ENCODE data around the gene ACCS.

The ACCS gene

GRCh38 chr11:44065841-44066731 is at the start of gene ACCS:
TSS of gene ACCS (plus strand) at chr11:44066270. CDS start at chr11:44067628, 1,358 bp downstream.
- TF ChIP-seq CTCF (IDR thresholded peaks at IDR 0.05; ENCODE audit: low read depth, low read length), result no peak
- no peak for DNase-seq
- no peak within 1 kb of the TSS for H3K4me3 ChIP-seq (ENCODE audit: low read depth, low read length)
- H3K36me3 ChIP-seq, result no peaks in the 10 kb centered on the region
- H3K9me3 ChIP-seq (ENCODE audit: severe bottlenecking), result no peaks in the 10 kb centered on the region
- no peak within 1 kb of the TSS for H3K27ac ChIP-seq
- no peaks in the 10 kb centered on the region for H3K27me3 ChIP-seq (ENCODE audit: insufficient read depth, low read depth, severe bottlenecking)

GRCh38 chr11:44016546-44017442 is 49.3 kb upstream of the ACCS start:
- peaks cover 2% of the 10 kb centered on the region for H3K9me3 ChIP-seq (ENCODE audit: severe bottlenecking)
- H3K36me3 ChIP-seq, result no peaks in the 10 kb centered on the region
- no peaks in the 10 kb centered on the region for H3K27me3 ChIP-seq (ENCODE audit: insufficient read depth, low read depth, severe bottlenecking)
- DNase-seq, result no peak
- H3K4me3 ChIP-seq (ENCODE audit: low read depth, low read length), result no peak overlapping the region
- no peak for TF ChIP-seq CTCF (IDR thresholded peaks at IDR 0.05; ENCODE audit: low read depth, low read length)
- H3K27ac ChIP-seq, result no peak overlapping the region

- H3K36me3 ChIP-seq, result no peaks in the 10 kb centered on the region
Observed at GRCh38 chr11:44017443-44018126, 48.5 kb upstream of the ACCS start.

GRCh38 chr11:44018127-44018521 is 47.9 kb upstream of the ACCS start:
- H3K4me3 ChIP-seq (ENCODE audit: low read depth, low read length), result no peak overlapping the region
- no peak for DNase-seq
- H3K9me3 ChIP-seq (ENCODE audit: severe bottlenecking), result peaks cover 3% of the 10 kb centered on the region
- H3K36me3 ChIP-seq, result no peaks in the 10 kb centered on the region
- no peak for TF ChIP-seq CTCF (IDR thresholded peaks at IDR 0.05; ENCODE audit: low read depth, low read length)
- H3K27ac ChIP-seq, result no peak overlapping the region
- no peaks in the 10 kb centered on the region for H3K27me3 ChIP-seq (ENCODE audit: insufficient read depth, low read depth, severe bottlenecking)

More at GRCh38 chr11:44017443-44018126, 48.5 kb upstream of the ACCS start:
- no peak for DNase-seq
- H3K4me3 ChIP-seq (ENCODE audit: low read depth, low read length), result no peak overlapping the region
- H3K9me3 ChIP-seq (ENCODE audit: severe bottlenecking), result peaks cover 3% of the 10 kb centered on the region
- no peak for TF ChIP-seq CTCF (IDR thresholded peaks at IDR 0.05; ENCODE audit: low read depth, low read length)
- H3K27me3 ChIP-seq (ENCODE audit: insufficient read depth, low read depth, severe bottlenecking), result no peaks in the 10 kb centered on the region
- no peak overlapping the region for H3K27ac ChIP-seq

- no peak overlapping the region for H3K27ac ChIP-seq
- DNase-seq, result no peak
- H3K4me3 ChIP-seq (ENCODE audit: low read depth, low read length), result no peak overlapping the region
- TF ChIP-seq CTCF (IDR thresholded peaks at IDR 0.05; ENCODE audit: low read depth, low read length), result no peak
- H3K9me3 ChIP-seq (ENCODE audit: severe bottlenecking), result peaks cover 3% of the 10 kb centered on the region
- no peaks in the 10 kb centered on the region for H3K36me3 ChIP-seq
- H3K27me3 ChIP-seq (ENCODE audit: insufficient read depth, low read depth, severe bottlenecking), result no peaks in the 10 kb centered on the region
Observed at GRCh38 chr11:44018829-44019228, 47.2 kb upstream of the ACCS start.
